HG02981 (cell line): ENCODE results near the gene MYH9.

ENCODE experiments used
- ATAC-seq: cut with Tn5 transposase; IDR thresholded peaks from one replicate; pipeline ENCODE4 v1.9.1; 2021; ENCODE audit warnings: mild to moderate bottlenecking, moderate library complexity; ENCODE audit not compliant: unreplicated experiment

MYH9 gene

DNA sequence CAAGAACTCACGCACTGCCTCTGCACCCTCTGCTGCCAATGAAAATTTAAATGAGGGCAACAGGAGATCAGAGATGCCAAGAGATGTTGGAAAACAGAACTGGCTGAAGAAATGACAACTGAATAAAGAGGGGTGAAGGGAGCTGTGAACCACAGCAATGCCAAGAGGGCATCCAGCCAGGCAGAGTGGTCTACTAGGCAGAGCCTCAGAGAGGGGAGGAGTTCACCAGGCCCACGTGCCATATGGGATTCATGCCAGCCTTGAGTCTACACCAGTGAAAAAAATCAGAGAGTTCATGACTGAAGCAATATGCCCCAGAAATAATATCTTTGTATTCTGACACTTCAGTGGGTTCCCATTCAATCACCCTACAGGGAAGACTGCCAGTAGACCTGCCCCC lies 152.8 kb downstream of the MYH9 start:
- ATAC-seq, result no peak

DNA sequence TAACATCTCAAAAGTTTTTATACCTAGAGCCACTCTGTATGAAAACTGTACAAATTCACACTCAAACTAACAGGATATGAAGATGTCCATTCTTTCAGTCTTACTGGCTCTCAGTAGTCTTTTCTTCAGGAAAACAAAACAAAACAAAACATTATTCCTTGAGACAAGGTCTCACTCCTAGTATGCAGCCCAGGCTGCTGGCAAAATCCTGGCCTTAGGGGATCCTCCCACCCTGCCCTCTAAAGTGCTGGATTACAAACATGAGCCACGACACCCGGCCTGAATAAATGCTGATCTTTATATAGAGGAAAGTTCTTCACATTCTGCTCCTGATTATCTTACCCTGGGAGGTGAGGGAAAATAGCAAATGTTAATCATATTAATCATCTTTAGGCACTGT lies 153.6 kb downstream of the MYH9 start:
- ATAC-seq, result no peak

DNA sequence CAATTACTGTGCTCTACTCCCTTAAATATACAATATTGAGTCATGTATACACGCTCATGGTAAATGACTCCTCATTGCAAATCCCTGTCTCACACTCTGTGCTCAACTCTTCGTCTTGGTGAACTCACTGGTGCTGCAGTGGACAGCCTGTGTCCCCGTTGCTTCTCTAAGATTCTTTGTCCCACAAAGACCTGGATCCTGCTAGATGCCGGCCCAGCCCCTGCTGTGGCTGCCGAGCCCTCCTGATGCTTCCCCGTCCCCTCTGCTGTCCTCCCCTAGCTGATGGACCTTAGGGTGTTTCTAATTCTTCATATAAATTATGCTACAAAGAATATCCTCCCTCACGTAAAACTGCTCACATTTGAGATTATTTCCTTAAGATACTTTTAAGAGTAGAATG lies 154.0 kb downstream of the MYH9 start:
- ATAC-seq, result no peak

DNA sequence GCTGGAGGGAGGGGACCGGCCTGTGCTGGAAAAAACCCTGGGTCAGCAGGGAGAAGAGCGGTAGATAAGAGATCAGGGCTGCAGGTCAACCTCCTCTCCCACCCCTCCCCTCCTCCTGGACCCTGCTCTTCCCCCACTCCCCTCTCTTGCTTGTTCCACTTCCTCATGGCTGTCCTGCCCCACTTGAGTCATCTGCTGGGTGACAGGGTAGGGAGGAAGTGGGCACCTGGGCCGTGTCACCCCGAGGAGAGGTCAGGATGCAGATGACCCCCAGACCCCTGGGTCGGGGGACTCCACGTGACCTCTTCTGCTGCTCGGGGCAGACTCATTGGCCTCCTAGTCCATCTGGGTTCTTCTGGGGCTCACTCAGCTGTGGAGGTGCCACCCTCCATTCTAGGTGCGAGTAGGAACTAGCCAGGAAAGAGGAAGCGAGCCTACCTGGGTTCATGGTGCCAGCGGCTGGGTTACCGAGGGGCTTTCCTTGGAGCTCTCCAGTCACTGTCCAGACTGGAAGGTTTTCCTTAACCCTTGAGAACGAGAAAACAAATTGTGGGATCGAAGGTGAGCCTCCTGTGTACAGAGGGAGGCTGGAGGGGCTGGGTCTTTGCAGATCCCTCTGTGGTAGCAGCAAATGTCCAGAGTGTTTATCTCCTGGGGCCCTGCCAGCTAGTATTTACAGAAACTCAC lies 154.9 kb downstream of the MYH9 start:
- ATAC-seq, result no peak
